Heart right ventricle (tissue), 16 donors: ENCODE measurements around the gene MROH9. TPM values are rescaled to one million over a fixed set of nuclear protein-coding genes. Genes with fewer than 3 reads are reported as not detected.
A peak's percentile ranks its signal among the peaks of the same experiment; 100 is the strongest.

ENCODE experiments used
- ATAC-seq, 8 donors: fragments of 200-7000 bp; cut with Tn5 transposase; one replicate each; pipeline ENCODE4 v1.9.1; 2020; ENCODE audit warnings: mild to moderate bottlenecking in 8 of 8, moderate library complexity in 8 of 8, moderate number of reproducible peaks in 1 of 8
- DNase-seq, 2 donors: peaks; one replicate each; pipeline ENCODE4 v3.0.0-alpha.2; 2020
- H3K27ac ChIP-seq, 10 donors: fragments of 200-600 bp; sonication (generic) in 2 of 10; one replicate each; pipeline versions ENCODE4 v1.5.0 to v1.8.0; 2020 to 2022; ENCODE audit warnings: mild to moderate bottlenecking in 3 of 10
- H3K27me3 ChIP-seq, 7 donors: fragments of 200-600 bp; one replicate each; pipeline ENCODE4 v1.8.0; 2021 to 2022; ENCODE audit warnings: mild to moderate bottlenecking in 2 of 7
- H3K36me3 ChIP-seq, 9 donors: fragments of 200-600 bp; sonication (generic) in 1 of 9; one replicate each; pipeline versions ENCODE4 v1.5.0 to v1.8.0; 2020 to 2022; ENCODE audit warnings: mild to moderate bottlenecking in 2 of 9
- H3K4me1 ChIP-seq, 9 donors: fragments of 200-600 bp; sonication (generic) in 1 of 9; one replicate each; pipeline versions ENCODE4 v1.5.0 to v1.8.0; 2020 to 2022; ENCODE audit warnings: mild to moderate bottlenecking in 4 of 9
- H3K4me3 ChIP-seq, 10 donors: fragments of 200-600 bp; sonication (generic) in 2 of 10; one replicate each; pipeline versions ENCODE4 v1.5.0 to v1.8.0; 2020 to 2022; ENCODE audit warnings: mild to moderate bottlenecking in 7 of 10, moderate library complexity in 2 of 10
- H3K9me3 ChIP-seq, 11 donors: fragments of 200-600 bp in 10 of 11; sonication (generic) in 2 of 11; one replicate each; pipeline versions ENCODE4 v1.5.0 to v1.8.0; 2013 to 2022; ENCODE audit warnings: mild to moderate bottlenecking in 2 of 11, control low read depth in 1 of 11, moderate library complexity in 1 of 11
- WGBS, 2 donors: extraction: QIAGEN DNeasy Blood & Tissue Kit; methylation state at CpG; one replicate each; pipeline ENCODE4 v1.1.7; 2013; ENCODE audit warnings: inconsistent platforms in 1 of 2; 5-methylcytosine and 5-hydroxymethylcytosine counted together
- intact Hi-C, 10 donors: fragments of 100-400 bp; cut with DNase I; formaldehyde crosslinking; loops; one replicate each; pipeline versions ENCODE4 v1.11.1 to v1.14.2; 2022
- polyA plus RNA-seq, 2 donors: library from polyadenylated mRNA; stranded (reverse); fragments of 200-250 nt; gene quantifications; one replicate each; pipeline ENCODE4 v1.2.3, GENCODE V29; 2013
- total RNA-seq, 10 donors: library from RNA; stranded (reverse); fragmentation: NEBNext Ultra II Directional in 3 of 10; extraction: Animal tissue kit (Norgen Biotek cat#: 25700) in 3 of 10; gene quantifications; one replicate each; pipeline versions ENCODE4 v1.2.1 to v1.2.4, GENCODE V29; 2021 to 2023
- TF ChIP-seq, protein P1 (sequence below), 9 donors: fragments of 200-600 bp; sonication (generic) in 2 of 9; IDR thresholded peaks; one replicate each; pipeline versions ENCODE4 v1.5.0 to v1.8.0; 2021 to 2022; ENCODE audit warnings: antibody characterized with exemption in 9 of 9, mild to moderate bottlenecking in 5 of 9, moderate library complexity in 1 of 9
- donor health status: Arrhythmogenic right ventricular cardiomyopathy.
- donor health status: ischemic (EF 13 %, LVEDD 7.1; RV severe dilation, severe dysfunction).
- donor health status: healthy with polysubstance abuse.
- donor health status: DM: no; HTN: yes; CAD: no.
- donor health status: DM: no; HTN: no; CAD: no.
- donor health status: ischemic (EF 25% LVEDD 6.9; RV normal size, moderate dysfunction).
- donor health status: ischemic (EF 25% LVEDD 5.7; RV mildly dilated, moderate dysfunction).
- donor health status: healthy.
- donor health status: DM: yes; HTN: yes; CAD: no.
- donor health status: Ischemic cardiomyopathy.
- donor health status: ischemic (EF 35%, LVEDD 5.7; RV mildly dilated, moderate dysfunction).
- donor health status: nonischemic (EF 11% LVEDD 7.7; RV severe dilation, severe dysfunction).
- donor health status: DM: yes; HTN: yes; CAD: no.
- donor health status: PGD.
- donor health status: ischemic (EF 29% LVEDD 5.4; RV normal size, mild dysfunction).
- donor health status: nonischemic (EF 23%, LVEDD 6.1; RV moderate dilation, normal function).

The MROH9 gene
- total and polyA plus RNA-seq, 12 donors: not detected

DNA sequence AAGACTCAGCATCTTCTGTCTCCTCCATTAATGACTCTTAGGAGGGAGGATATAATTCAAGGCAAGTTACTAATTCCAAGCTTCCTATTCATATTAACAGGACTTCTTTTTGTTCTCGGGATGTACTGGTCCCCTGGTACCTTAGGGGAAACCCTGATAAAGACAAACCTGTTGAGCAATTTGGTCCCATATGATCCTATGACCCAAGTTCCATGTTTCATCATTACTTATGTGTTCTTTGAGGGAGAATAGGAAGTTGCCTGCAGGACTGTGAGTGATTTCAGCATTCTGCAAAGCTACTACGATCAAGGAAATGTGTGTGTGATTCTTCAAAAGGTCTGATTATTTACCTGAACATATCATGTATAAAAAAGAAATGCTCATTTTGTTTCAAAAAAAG lies 149.5 kb downstream of the MROH9 start:
- no peaks in the 10 kb centered on the region for H3K36me3 ChIP-seq
- no peak for DNase-seq
- ATAC-seq: no peak
- no peak overlapping the region for H3K27ac ChIP-seq
- H3K27me3 ChIP-seq: no peaks in the 10 kb centered on the region
- 78 to 80% methylated on average over 2 of the region's 2 CpGs for WGBS, 2 donors
- intact Hi-C loops: loop anchor here in 8 of 10 donors (5.0 to 10.0 kb wide), 6 partner anchors 60 to 230 kb away; partner anchors contain the start of genes FMO2 (in 6 of the 8) and FMO4 (in 5 of the 8)
- no peaks in the 10 kb centered on the region for H3K9me3 ChIP-seq
- H3K4me1 ChIP-seq: peaks cover 0 to 42% (median 10%) of the 10 kb centered on the region in 9 donors
- TF ChIP-seq, protein P1, sequence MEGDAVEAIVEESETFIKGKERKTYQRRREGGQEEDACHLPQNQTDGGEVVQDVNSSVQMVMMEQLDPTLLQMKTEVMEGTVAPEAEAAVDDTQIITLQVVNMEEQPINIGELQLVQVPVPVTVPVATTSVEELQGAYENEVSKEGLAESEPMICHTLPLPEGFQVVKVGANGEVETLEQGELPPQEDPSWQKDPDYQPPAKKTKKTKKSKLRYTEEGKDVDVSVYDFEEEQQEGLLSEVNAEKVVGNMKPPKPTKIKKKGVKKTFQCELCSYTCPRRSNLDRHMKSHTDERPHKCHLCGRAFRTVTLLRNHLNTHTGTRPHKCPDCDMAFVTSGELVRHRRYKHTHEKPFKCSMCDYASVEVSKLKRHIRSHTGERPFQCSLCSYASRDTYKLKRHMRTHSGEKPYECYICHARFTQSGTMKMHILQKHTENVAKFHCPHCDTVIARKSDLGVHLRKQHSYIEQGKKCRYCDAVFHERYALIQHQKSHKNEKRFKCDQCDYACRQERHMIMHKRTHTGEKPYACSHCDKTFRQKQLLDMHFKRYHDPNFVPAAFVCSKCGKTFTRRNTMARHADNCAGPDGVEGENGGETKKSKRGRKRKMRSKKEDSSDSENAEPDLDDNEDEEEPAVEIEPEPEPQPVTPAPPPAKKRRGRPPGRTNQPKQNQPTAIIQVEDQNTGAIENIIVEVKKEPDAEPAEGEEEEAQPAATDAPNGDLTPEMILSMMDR (IDR thresholded peaks at IDR 0.05): no peak
- no peak overlapping the region for H3K4me3 ChIP-seq

DNA sequence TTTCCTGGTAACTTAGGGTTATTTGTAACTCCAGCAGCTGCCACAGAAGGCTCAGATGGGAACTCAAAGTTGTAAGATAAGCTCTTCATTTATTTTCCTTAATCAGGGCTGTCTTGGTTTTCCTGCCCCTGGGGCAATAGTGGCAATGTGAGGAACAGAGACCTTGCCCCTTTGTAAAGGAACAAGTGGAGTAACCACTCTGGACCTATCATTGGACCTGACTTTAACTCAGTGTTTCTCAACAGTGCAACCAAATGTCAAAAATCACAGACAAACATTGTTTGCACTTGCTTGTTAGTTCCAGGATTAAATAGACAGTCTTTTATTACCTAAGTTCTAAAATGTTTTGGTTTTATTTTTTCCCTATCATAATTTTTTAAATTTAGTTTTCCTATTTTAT lies 152.6 kb downstream of the MROH9 start:
- Histone ChIP-seq H3K4me1 (peaks cover 0 to 27% (median 6%) of the 10 kb centered on the region in 9 donors), H3K9me3 (no peaks in the 10 kb centered on the region), H3K36me3 (no peaks in the 10 kb centered on the region), H3K27me3 (no peaks in the 10 kb centered on the region), H3K4me3 (no peak overlapping the region), H3K27ac (no peak overlapping the region)
- ATAC-seq (no peak), DNase-seq (no peak)
- intact Hi-C loops: loop anchor here in 4 of 10 donors (10.0 kb wide), 3 partner anchors 57 to 227 kb away; partner anchors contain the start of genes FMO4 (in 2 of the 4) and FMO2 (in 1 of the 4)
- TF ChIP-seq, protein P1 (IDR thresholded peaks at IDR 0.05): no peak

GRCh38 chr1:171090604-171091003 lies 155.3 kb downstream of the MROH9 start, which contains the start of gene FMO3:
FMO3 (plus strand) TSS chr1:171090905; CDS start chr1:171092659, 1,754 bp downstream.
- H3K4me1 ChIP-seq: peaks cover 0 to 7% (median 0%) of the 10 kb centered on the region in 9 donors
- no peak for DNase-seq
- TF ChIP-seq, protein P1 (IDR thresholded peaks at IDR 0.05): no peak
- no peaks in the 10 kb centered on the region for H3K27me3 ChIP-seq
- no peak within 1 kb of the TSS for H3K27ac ChIP-seq
- 82 to 92% methylated on average over 5 of the region's 5 CpGs for WGBS, 2 donors
- intact Hi-C loops: no loop called here
- ATAC-seq: no peak
- no peaks in the 10 kb centered on the region for H3K36me3 ChIP-seq
- H3K9me3 ChIP-seq: no peaks in the 10 kb centered on the region
- no peak within 1 kb of the TSS for H3K4me3 ChIP-seq

- 64 to 75% methylated on average over 1 of the region's 1 CpG for WGBS, 2 donors
- intact Hi-C loops: no loop called here
- DNase-seq (no peak), ATAC-seq (peak in 1 of 8 donors; percentile 39)
- no peaks in the 10 kb centered on the region for H3K27me3 ChIP-seq
- H3K27ac ChIP-seq: peak overlapping the region in 2 of 10 donors; percentile 2 to 9
- peaks cover 0 to 18% (median 0%) of the 10 kb centered on the region in 9 donors for H3K4me1 ChIP-seq
- H3K4me3 ChIP-seq: peak overlapping the region in 2 of 10 donors; percentile 1 to 17
- TF ChIP-seq, protein P1 (IDR thresholded peaks at IDR 0.05): no peak
- no peaks in the 10 kb centered on the region for H3K9me3 ChIP-seq
- no peaks in the 10 kb centered on the region for H3K36me3 ChIP-seq
Observed at GRCh38 chr1:171103862-171104261, 168.5 kb downstream of the MROH9 start.
